ENCODE measurements around the gene RECQL.
"Not testable (repeated sequence)": the region's sequence is repeated elsewhere in the genome, so short reads cannot be mapped to it uniquely, and the experiment has no call there.

RECQL gene

DNA sequence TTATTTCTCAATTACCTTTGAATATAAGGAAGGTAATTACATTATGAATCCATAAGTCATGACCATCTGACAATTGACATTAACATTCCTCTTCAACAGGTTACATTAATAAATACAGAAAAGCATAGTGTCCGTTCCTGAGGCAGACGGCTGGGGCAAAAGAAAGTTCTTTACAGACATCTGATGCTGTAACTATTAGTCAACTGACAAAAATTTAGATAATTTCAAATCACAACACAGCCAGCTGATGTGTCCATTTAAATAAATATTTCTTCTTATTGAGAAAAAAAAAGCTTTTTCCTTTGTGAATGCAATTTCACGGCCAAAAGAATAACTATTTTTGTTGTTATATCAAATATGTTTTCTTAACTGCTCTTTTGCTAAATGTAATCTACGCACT, 73.2 kb downstream of the RECQL start:
- DNase-seq (ENCODE audit: low read depth, low spot score): no peak

DNA sequence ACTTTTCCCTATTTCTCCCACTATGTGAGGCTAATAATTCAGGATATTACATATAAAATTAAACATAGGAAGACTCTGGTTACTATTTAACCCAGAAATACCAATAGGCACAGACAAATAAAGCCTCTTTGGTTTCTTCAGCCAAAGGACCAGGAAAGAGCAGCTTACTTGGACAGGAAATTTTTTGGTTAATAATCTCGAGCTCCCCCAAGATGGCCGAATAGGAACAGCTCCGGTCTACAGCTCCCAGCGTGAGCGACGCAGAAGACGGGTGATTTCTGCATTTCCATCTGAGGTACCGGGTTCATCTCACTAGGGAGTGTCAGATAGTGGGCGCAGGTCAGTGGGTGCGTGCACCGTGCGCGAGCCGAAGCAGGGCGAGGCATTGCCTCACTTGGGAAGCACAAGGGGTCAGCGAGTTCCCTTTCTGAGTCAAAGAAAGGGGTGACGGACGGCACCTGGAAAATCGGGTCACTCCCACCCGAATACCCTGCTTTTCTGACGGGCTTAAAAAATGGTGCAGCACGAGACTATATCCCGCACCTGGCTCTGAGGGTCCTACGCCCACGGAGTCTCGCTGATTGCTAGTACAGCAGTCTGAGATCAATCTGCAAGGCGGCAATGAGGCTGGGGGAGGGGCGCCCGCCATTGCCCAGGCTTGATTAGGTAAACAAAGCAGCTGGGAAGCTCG, 82.3 kb downstream of the RECQL start:
- DNase-seq (ENCODE audit: low read depth, low spot score): not testable (repeated sequence)
